ENCODE results near the gene ALPG.
"Not testable (repeated sequence)": the region's sequence is repeated elsewhere in the genome, so short reads cannot be mapped to it uniquely, and the experiment has no call there.

Gene ALPG

DNA sequence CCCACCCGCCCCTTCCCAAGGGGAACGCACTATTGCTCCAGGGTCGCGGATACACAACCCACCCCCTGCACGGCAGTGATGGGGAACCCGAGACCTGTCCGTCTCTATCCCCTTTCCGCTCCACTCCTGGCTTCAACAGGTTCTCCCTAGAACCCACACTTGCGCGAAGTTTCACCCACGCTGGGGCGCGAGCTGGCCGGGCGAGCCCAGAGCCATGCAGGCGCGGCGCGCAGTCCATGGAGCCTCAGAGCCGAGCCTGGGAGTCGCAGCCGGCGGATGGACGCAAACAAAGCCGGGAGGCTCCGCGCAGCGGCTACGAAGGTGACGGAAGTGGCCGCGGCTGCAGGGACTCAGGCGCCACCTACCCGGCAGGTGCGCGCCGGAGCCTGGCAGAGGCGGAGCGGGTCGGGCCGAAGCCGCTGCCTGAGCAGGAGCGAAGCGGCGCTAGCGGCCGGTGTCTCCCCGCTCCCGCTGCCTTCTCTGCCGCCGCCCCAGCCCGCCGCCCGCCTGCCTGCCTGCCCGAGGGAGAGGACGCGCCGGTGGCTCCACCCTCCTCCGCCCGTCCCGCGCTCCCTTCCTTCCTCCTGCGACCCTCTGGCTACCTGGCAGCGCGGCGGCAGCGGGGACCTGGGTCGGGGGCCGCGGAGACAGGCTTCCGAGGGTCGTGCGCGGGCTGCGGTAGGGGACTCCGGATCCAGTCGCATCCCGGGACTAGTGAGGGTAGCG is 14.0 kb downstream of the ALPG start:
- Histone ChIP-seq H3F3A (ENCODE audit: insufficient read depth, low read length) (no peaks in the 10 kb centered on the region), H3K4me2 (ENCODE audit: low read length) (no peak overlapping the region), H3K9ac (ENCODE audit: low read length) (no peak overlapping the region), H3K27me3 (ENCODE audit: insufficient read depth, low read length) (0 out of 2 replicates have a peak, but pooled peaks cover 4% of the 10 kb centered on the region), H3K36me3 (ENCODE audit: insufficient read depth, low read length) (no peaks in the 10 kb centered on the region), H3K27ac (ENCODE audit: low read depth, low read length, poor library complexity, severe bottlenecking) (no peak overlapping the region), H2AFZ (ENCODE audit: low read length) (no peak overlapping the region), H3K4me3 (ENCODE audit: low read depth, low read length, poor library complexity, severe bottlenecking) (no peak overlapping the region), H3K9me3 (ENCODE audit: low read length) (no peaks in the 10 kb centered on the region), H3K4me1 (ENCODE audit: insufficient read depth, low read length, severe bottlenecking) (no peaks in the 10 kb centered on the region), H3K9me2 (ENCODE audit: low read depth, low read length) (no peaks in the 10 kb centered on the region), H3K79me2 (ENCODE audit: insufficient read depth, low read length) (no peaks in the 10 kb centered on the region), H4K20me1 (ENCODE audit: insufficient read depth, low read length) (no peaks in the 10 kb centered on the region)
- no peak for TF ChIP-seq EZH2 (IDR thresholded peaks at IDR 0.05; ENCODE audit: borderline replicate concordance, low read length)
- TF ChIP-seq, protein P1, sequence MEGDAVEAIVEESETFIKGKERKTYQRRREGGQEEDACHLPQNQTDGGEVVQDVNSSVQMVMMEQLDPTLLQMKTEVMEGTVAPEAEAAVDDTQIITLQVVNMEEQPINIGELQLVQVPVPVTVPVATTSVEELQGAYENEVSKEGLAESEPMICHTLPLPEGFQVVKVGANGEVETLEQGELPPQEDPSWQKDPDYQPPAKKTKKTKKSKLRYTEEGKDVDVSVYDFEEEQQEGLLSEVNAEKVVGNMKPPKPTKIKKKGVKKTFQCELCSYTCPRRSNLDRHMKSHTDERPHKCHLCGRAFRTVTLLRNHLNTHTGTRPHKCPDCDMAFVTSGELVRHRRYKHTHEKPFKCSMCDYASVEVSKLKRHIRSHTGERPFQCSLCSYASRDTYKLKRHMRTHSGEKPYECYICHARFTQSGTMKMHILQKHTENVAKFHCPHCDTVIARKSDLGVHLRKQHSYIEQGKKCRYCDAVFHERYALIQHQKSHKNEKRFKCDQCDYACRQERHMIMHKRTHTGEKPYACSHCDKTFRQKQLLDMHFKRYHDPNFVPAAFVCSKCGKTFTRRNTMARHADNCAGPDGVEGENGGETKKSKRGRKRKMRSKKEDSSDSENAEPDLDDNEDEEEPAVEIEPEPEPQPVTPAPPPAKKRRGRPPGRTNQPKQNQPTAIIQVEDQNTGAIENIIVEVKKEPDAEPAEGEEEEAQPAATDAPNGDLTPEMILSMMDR (IDR thresholded peaks at IDR 0.05; ENCODE audit: low read length), result no peak

- Histone ChIP-seq H3K9ac (ENCODE audit: low read length) (no peak overlapping the region), H3K36me3 (ENCODE audit: insufficient read depth, low read length) (no peaks in the 10 kb centered on the region), H3F3A (ENCODE audit: insufficient read depth, low read length) (no peaks in the 10 kb centered on the region), H3K4me1 (ENCODE audit: insufficient read depth, low read length, severe bottlenecking) (no peaks in the 10 kb centered on the region), H3K4me3 (ENCODE audit: low read depth, low read length, poor library complexity, severe bottlenecking) (no peak overlapping the region), H3K27ac (ENCODE audit: low read depth, low read length, poor library complexity, severe bottlenecking) (no peak overlapping the region), H3K27me3 (ENCODE audit: insufficient read depth, low read length) (0 out of 2 replicates have a peak, but pooled peaks cover 4% of the 10 kb centered on the region), H3K4me2 (ENCODE audit: low read length) (no peak overlapping the region), H2AFZ (ENCODE audit: low read length) (no peak overlapping the region), H4K20me1 (ENCODE audit: insufficient read depth, low read length) (no peaks in the 10 kb centered on the region), H3K9me3 (ENCODE audit: low read length) (no peaks in the 10 kb centered on the region), H3K79me2 (ENCODE audit: insufficient read depth, low read length) (no peaks in the 10 kb centered on the region), H3K9me2 (ENCODE audit: low read depth, low read length) (no peaks in the 10 kb centered on the region)
- no peak for TF ChIP-seq EZH2 (IDR thresholded peaks at IDR 0.05; ENCODE audit: borderline replicate concordance, low read length)
- TF ChIP-seq, protein P1 (IDR thresholded peaks at IDR 0.05; ENCODE audit: low read length), result no peak
These were observed 14.6 kb downstream of the ALPG start for GRCh38 chr2:232421189-232421785.

DNA sequence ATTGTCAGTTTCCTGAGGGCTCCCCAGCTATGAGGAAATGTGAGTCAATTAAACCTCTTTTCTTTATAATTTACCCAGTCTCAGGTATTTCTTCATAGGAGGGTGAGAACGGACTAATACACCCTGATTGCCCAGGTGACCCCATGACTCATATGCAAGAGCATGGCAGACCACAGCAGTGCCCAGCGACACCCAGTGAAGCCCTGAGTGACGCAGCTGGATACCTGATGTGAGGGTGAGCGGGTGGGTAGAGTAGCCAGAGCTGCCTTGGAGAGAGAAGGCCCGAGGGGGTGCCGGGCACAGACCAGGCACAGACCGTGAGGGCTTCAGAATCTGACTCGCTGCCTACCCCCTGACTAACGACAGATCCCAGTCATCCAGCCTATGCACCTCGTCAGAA is 15.4 kb downstream of the ALPG start:
- H3K36me3 ChIP-seq (ENCODE audit: insufficient read depth, low read length), result no peaks in the 10 kb centered on the region
- TF ChIP-seq EZH2 (IDR thresholded peaks at IDR 0.05; ENCODE audit: borderline replicate concordance, low read length), result no peak
- TF ChIP-seq, protein P1 (IDR thresholded peaks at IDR 0.05; ENCODE audit: low read length), result no peak
- no peaks in the 10 kb centered on the region for H4K20me1 ChIP-seq (ENCODE audit: insufficient read depth, low read length)
- H3K4me2 ChIP-seq (ENCODE audit: low read length), result no peak overlapping the region
- H3K9me3 ChIP-seq (ENCODE audit: low read length), result no peaks in the 10 kb centered on the region
- H3K9me2 ChIP-seq (ENCODE audit: low read depth, low read length), result no peaks in the 10 kb centered on the region
- no peak overlapping the region for H3K27ac ChIP-seq (ENCODE audit: low read depth, low read length, poor library complexity, severe bottlenecking)
- H3F3A ChIP-seq (ENCODE audit: insufficient read depth, low read length), result no peaks in the 10 kb centered on the region
- no peaks in the 10 kb centered on the region for H3K4me1 ChIP-seq (ENCODE audit: insufficient read depth, low read length, severe bottlenecking)
- no peak overlapping the region for H2AFZ ChIP-seq (ENCODE audit: low read length)
- H3K27me3 ChIP-seq (ENCODE audit: insufficient read depth, low read length), result 0 out of 2 replicates have a peak, but pooled peaks cover 4% of the 10 kb centered on the region
- no peak overlapping the region for H3K4me3 ChIP-seq (ENCODE audit: low read depth, low read length, poor library complexity, severe bottlenecking)
- no peaks in the 10 kb centered on the region for H3K79me2 ChIP-seq (ENCODE audit: insufficient read depth, low read length)
- H3K9ac ChIP-seq (ENCODE audit: low read length), result no peak overlapping the region

DNA sequence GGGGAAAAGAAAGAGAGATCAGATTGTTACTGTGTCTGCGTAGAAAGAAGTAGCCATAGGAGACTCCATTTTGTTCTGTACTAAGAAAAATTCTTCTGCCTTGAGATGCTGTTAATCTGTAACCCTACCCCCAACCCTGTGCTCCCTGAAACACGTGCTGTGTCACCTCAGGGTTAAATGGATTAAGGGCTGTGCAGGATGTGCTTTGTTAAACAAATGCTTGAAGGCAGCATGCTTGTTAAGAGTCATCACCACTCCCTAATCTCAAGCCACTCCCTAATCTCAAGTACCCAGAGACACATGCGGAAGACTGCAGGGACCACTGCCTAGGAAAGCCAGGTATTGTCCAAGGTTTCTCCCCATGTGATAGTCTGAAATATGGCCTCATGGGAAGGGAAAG is 16.4 kb downstream of the ALPG start:
- not testable (repeated sequence) for H3K9me2 ChIP-seq (ENCODE audit: low read depth, low read length); H2AFZ ChIP-seq (ENCODE audit: low read length); H3K79me2 ChIP-seq (ENCODE audit: insufficient read depth, low read length); H4K20me1 ChIP-seq (ENCODE audit: insufficient read depth, low read length); H3F3A ChIP-seq (ENCODE audit: insufficient read depth, low read length); H3K27me3 ChIP-seq (ENCODE audit: insufficient read depth, low read length); H3K36me3 ChIP-seq (ENCODE audit: insufficient read depth, low read length); H3K9me3 ChIP-seq (ENCODE audit: low read length); H3K4me1 ChIP-seq (ENCODE audit: insufficient read depth, low read length, severe bottlenecking); H3K4me2 ChIP-seq (ENCODE audit: low read length); H3K27ac ChIP-seq (ENCODE audit: low read depth, low read length, poor library complexity, severe bottlenecking); H3K9ac ChIP-seq (ENCODE audit: low read length); H3K4me3 ChIP-seq (ENCODE audit: low read depth, low read length, poor library complexity, severe bottlenecking)

DNA sequence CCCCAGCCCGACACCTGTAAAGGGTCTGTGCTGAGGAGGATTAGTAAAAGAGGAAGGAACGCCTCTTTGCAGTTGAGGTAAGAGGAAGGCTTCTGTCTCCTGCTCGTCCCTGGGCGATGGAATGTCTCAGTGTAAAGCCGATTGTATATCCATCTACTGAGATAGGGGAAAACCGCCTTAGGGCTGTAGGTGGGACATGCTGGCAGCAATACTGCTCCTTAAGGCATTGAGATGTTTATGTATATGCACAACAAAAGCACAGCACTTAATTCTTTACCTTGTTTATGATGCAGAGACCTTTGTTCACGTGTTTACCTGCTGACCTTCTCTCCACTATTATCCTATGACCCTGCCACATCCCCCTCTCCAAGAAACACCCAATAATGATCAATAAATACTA is 16.8 kb downstream of the ALPG start:
- not testable (repeated sequence) for H3K9ac ChIP-seq (ENCODE audit: low read length)

More for the DNA sequence above, 16.8 kb downstream of the ALPG start:
- not testable (repeated sequence) for H3K4me3 ChIP-seq (ENCODE audit: low read depth, low read length, poor library complexity, severe bottlenecking); H3K27ac ChIP-seq (ENCODE audit: low read depth, low read length, poor library complexity, severe bottlenecking); H3K9me3 ChIP-seq (ENCODE audit: low read length); H3K27me3 ChIP-seq (ENCODE audit: insufficient read depth, low read length); H3K36me3 ChIP-seq (ENCODE audit: insufficient read depth, low read length); H3K4me1 ChIP-seq (ENCODE audit: insufficient read depth, low read length, severe bottlenecking); H3F3A ChIP-seq (ENCODE audit: insufficient read depth, low read length); H4K20me1 ChIP-seq (ENCODE audit: insufficient read depth, low read length); H3K79me2 ChIP-seq (ENCODE audit: insufficient read depth, low read length); H2AFZ ChIP-seq (ENCODE audit: low read length); H3K9me2 ChIP-seq (ENCODE audit: low read depth, low read length); H3K4me2 ChIP-seq (ENCODE audit: low read length)
